Astrocyte of the hippocampus (primary cell): Measurements from ENCODE around the gene ITPR3.

Experiments used
- DNase-seq: peaks from one replicate; pipeline ENCODE4 v3.0.0; 2011; ENCODE audit warnings: low read depth, low spot score

ITPR3 gene

GRCh38 chr6:33719326-33719987 is 98.3 kb downstream of the ITPR3 start:
- DNase-seq, result no peak

- no peak for DNase-seq
Measured at GRCh38 chr6:33720998-33721397, 99.9 kb downstream of the ITPR3 start.

GRCh38 chr6:33721508-33721907 is 100.4 kb downstream of the ITPR3 start:
- no peak for DNase-seq

- no peak for DNase-seq
Measured at GRCh38 chr6:33722103-33722623, 101.0 kb downstream of the ITPR3 start.

- no peak for DNase-seq
Measured at GRCh38 chr6:33723371-33724085, 102.4 kb downstream of the ITPR3 start.

- DNase-seq, result no peak
Measured at GRCh38 chr6:33724102-33725023, 103.2 kb downstream of the ITPR3 start.

GRCh38 chr6:33725222-33725621 is 104.1 kb downstream of the ITPR3 start:
- no peak for DNase-seq

GRCh38 chr6:33725891-33726673 is 105.0 kb downstream of the ITPR3 start:
- DNase-seq, result no peak

GRCh38 chr6:33726696-33727095 is 105.6 kb downstream of the ITPR3 start:
- no peak for DNase-seq

GRCh38 chr6:33727126-33727525 is 106.0 kb downstream of the ITPR3 start:
- DNase-seq, result no peak

- no peak for DNase-seq
Measured at GRCh38 chr6:33727932-33728331, 106.8 kb downstream of the ITPR3 start.

GRCh38 chr6:33728438-33728837 is 107.3 kb downstream of the ITPR3 start:
- DNase-seq, result no peak

GRCh38 chr6:33729059-33729458 is 107.9 kb downstream of the ITPR3 start:
- DNase-seq, result no peak

GRCh38 chr6:33730611-33731010 is 109.5 kb downstream of the ITPR3 start:
- DNase-seq, result no peak

GRCh38 chr6:33731035-33731434 is 109.9 kb downstream of the ITPR3 start:
- no peak for DNase-seq

- no peak for DNase-seq
Measured at GRCh38 chr6:33731751-33732282, 110.7 kb downstream of the ITPR3 start.

- no peak for DNase-seq
Measured at GRCh38 chr6:33732385-33732784, 111.3 kb downstream of the ITPR3 start.

- no peak for DNase-seq
Measured at GRCh38 chr6:33732817-33733708, 111.9 kb downstream of the ITPR3 start.

- no peak for DNase-seq
Measured at GRCh38 chr6:33733709-33734007, 112.5 kb downstream of the ITPR3 start.

- no peak for DNase-seq
Measured at GRCh38 chr6:33735216-33735615, 114.1 kb downstream of the ITPR3 start.
